Liver (tissue), 9 donors: ENCODE measurements around the gene MYRF. TPM values are rescaled to one million over a fixed set of nuclear protein-coding genes. Genes with fewer than 3 reads are reported as not detected.

Experiments
- DNase-seq: peaks from one replicate; pipeline ENCODE4 v3.0.0-alpha.2; 2017; ENCODE audit warnings: low spot score
- H3K27ac ChIP-seq, 2 donors: one replicate each; pipeline ENCODE4 v1.7.0; 2013; ENCODE audit warnings: inconsistent platforms in 2 of 2, low read length in 2 of 2, control low read depth in 1 of 2, low read depth in 1 of 2, mild to moderate bottlenecking in 1 of 2
- H3K27me3 ChIP-seq, 4 donors: one replicate each; pipeline versions ENCODE4 v1.6.1 to v1.7.0; 2013; ENCODE audit warnings: low read length in 3 of 4, inconsistent platforms in 1 of 4, mild to moderate bottlenecking in 1 of 4, moderate library complexity in 1 of 4; ENCODE audit not compliant: control insufficient read depth in 4 of 4, insufficient read depth in 4 of 4
- H3K36me3 ChIP-seq, 4 donors: one replicate each; pipeline versions ENCODE4 v1.6.1 to v1.7.0; 2013; ENCODE audit warnings: low read length in 3 of 4, mild to moderate bottlenecking in 3 of 4, low read depth in 1 of 4, moderate library complexity in 1 of 4; ENCODE audit not compliant: control insufficient read depth in 4 of 4, insufficient read depth in 3 of 4
- H3K4me1 ChIP-seq, 4 donors: one replicate each; pipeline versions ENCODE4 v1.6.1 to v1.7.0; 2013; ENCODE audit warnings: low read length in 3 of 4, mild to moderate bottlenecking in 3 of 4, moderate library complexity in 1 of 4; ENCODE audit not compliant: control insufficient read depth in 4 of 4, insufficient read depth in 4 of 4
- H3K4me3 ChIP-seq, 3 donors: one replicate each; pipeline versions ENCODE4 v1.6.1 to v1.7.0; 2013; ENCODE audit warnings: low read length in 3 of 3, control low read depth in 1 of 3, low read depth in 1 of 3, mild to moderate bottlenecking in 1 of 3
- H3K9ac ChIP-seq, 2 donors: one replicate each; pipeline ENCODE4 v1.7.0; 2013; ENCODE audit warnings: low read length in 2 of 2, mild to moderate bottlenecking in 2 of 2, moderate library complexity in 2 of 2, control low read depth in 1 of 2, low read depth in 1 of 2
- H3K9me3 ChIP-seq, 4 donors: one replicate each; pipeline versions ENCODE4 v1.6.1 to v1.7.0; 2013; ENCODE audit warnings: low read length in 3 of 4; ENCODE audit not compliant: control insufficient read depth in 4 of 4
- ATF3 ChIP-seq: IDR thresholded peaks from 2 replicates; pipeline ENCODE4 v1.6.1; 2016; ENCODE audit warnings: antibody characterized with exemption
- CTCF ChIP-seq: fragments of 150-350 bp; IDR thresholded peaks from 2 replicates; pipeline ENCODE4 v1.5.1; 2017; ENCODE audit warnings: improper control_type of control experiment, low read depth, low read length; ENCODE audit not compliant: missing input control
- EGR1 ChIP-seq, 2 donors: IDR thresholded peaks; 2 replicates each; pipeline ENCODE4 v1.6.1; 2016 to 2018; ENCODE audit warnings: antibody characterized with exemption in 2 of 2, low read depth in 2 of 2
- FOXA1 ChIP-seq: IDR thresholded peaks from 2 replicates; pipeline ENCODE4 v1.6.1; 2016; ENCODE audit warnings: antibody characterized with exemption
- FOXA2 ChIP-seq: IDR thresholded peaks from 2 replicates; pipeline ENCODE4 v1.6.1; 2016; ENCODE audit warnings: antibody characterized with exemption
- GABPA ChIP-seq, 2 donors: IDR thresholded peaks in 1 of 2; conservative IDR thresholded peaks in 1 of 2; 2 replicates each; pipeline ENCODE4 v1.6.1; 2016; ENCODE audit warnings: antibody characterized with exemption in 2 of 2, mild to moderate bottlenecking in 1 of 2, moderate library complexity in 1 of 2
- HNF4A ChIP-seq, 2 donors: conservative IDR thresholded peaks; 2 replicates each; pipeline ENCODE4 v1.6.1; 2016; ENCODE audit warnings: antibody characterized with exemption in 2 of 2, mild to moderate bottlenecking in 2 of 2
- HNF4G ChIP-seq: IDR thresholded peaks from 2 replicates; pipeline ENCODE4 v1.6.1; 2016; ENCODE audit warnings: antibody characterized with exemption
- JUND ChIP-seq, 2 donors: IDR thresholded peaks; 2 replicates each; pipeline ENCODE4 v1.6.1; 2016; ENCODE audit warnings: antibody characterized with exemption in 2 of 2
- MAX ChIP-seq: IDR thresholded peaks from 2 replicates; pipeline ENCODE4 v1.6.1; 2016; ENCODE audit warnings: antibody characterized with exemption
- NR2F2 ChIP-seq: IDR thresholded peaks from 2 replicates; pipeline ENCODE4 v1.6.1; 2016; ENCODE audit warnings: antibody characterized with exemption
- RAD21 ChIP-seq, 2 donors: IDR thresholded peaks; 2 replicates each; pipeline ENCODE4 v1.6.1; 2016; ENCODE audit warnings: antibody characterized with exemption in 2 of 2, mild to moderate bottlenecking in 2 of 2
- REST ChIP-seq: IDR thresholded peaks from 2 replicates; pipeline ENCODE4 v1.6.1; 2016; ENCODE audit warnings: antibody characterized with exemption, mild to moderate bottlenecking
- RXRA ChIP-seq, 2 donors: IDR thresholded peaks; 2 replicates each; pipeline ENCODE4 v1.6.1; 2017 to 2018; ENCODE audit warnings: antibody characterized with exemption in 2 of 2, mild to moderate bottlenecking in 1 of 2
- SP1 ChIP-seq: IDR thresholded peaks from 2 replicates; pipeline ENCODE4 v1.6.1; 2018; ENCODE audit warnings: antibody characterized with exemption, mild to moderate bottlenecking
- TAF1 ChIP-seq: conservative IDR thresholded peaks from 2 replicates; pipeline ENCODE4 v1.6.1; 2016; ENCODE audit warnings: antibody characterized with exemption, mild to moderate bottlenecking
- YY1 ChIP-seq: IDR thresholded peaks from 2 replicates; pipeline ENCODE4 v1.6.1; 2016; ENCODE audit warnings: antibody characterized with exemption, mild to moderate bottlenecking
- ZBTB33 ChIP-seq: IDR thresholded peaks from 2 replicates; pipeline ENCODE4 v1.6.1; 2016; ENCODE audit warnings: antibody characterized with exemption
- WGBS: extraction: QIAGEN DNeasy Blood & Tissue Kit; methylation state at CpG from one replicate; pipeline ENCODE4 v1.1.7; 2013; 5-methylcytosine and 5-hydroxymethylcytosine counted together
- polyA plus RNA-seq, 2 donors: library from polyadenylated mRNA; stranded (reverse) in 1 of 2; unstranded in 1 of 2; fragments of 200-250 nt in 1 of 2; fragments of >200 nt in 1 of 2; fragmentation: Nextera tagmentation in 1 of 2; extraction: Ambion mirVana in 1 of 2; gene quantifications; one replicate each; pipeline versions ENCODE4 v1.2.1 to v1.2.3, GENCODE V29; 2013 to 2015
- total RNA-seq, 2 donors: library from RNA; depleted of rRNA; stranded (reverse); fragments of >200 nt; gene quantifications; one replicate each; pipeline ENCODE4 v1.2.3, GENCODE V29; 2014
- donor health status: healthy.
- donor health status: healthy.
- donor health status: healthy.
- donor health status: healthy.
- donor health status: healthy.

The MYRF gene
- total and polyA plus RNA-seq, 4 donors: 3.5 to 6.5 (median 4.4) TPM

- no peak for DNase-seq
- Histone ChIP-seq H3K4me1 (peaks cover 12 to 29% (median 19%) of the 10 kb centered on the region in 4 donors), H3K9ac (no peak overlapping the region), H3K27ac (no peak overlapping the region), H3K4me3 (no peak overlapping the region), H3K9me3 (no peaks in the 10 kb centered on the region), H3K36me3 (no peaks in the 10 kb centered on the region), H3K27me3 (no peaks in the 10 kb centered on the region)
- TF ChIP-seq FOXA1 (no peak), TAF1 (no peak), ZBTB33 (no peak), EGR1 (IDR thresholded peaks at IDR 0.05; ENCODE audit: low read depth in 2 of 2) (no peak), RXRA (IDR thresholded peaks at IDR 0.05) (no peak), REST (no peak), FOXA2 (no peak), HNF4G (no peak), JUND (IDR thresholded peaks at IDR 0.05) (no peak), HNF4A (conservative IDR thresholded peaks at IDR 0.05) (no peak), NR2F2 (no peak), GABPA (IDR thresholded peaks at IDR 0.05 in 1 of 2, conservative IDR thresholded peaks at IDR 0.05 in 1 of 2) (no peak), ATF3 (no peak), MAX (no peak), SP1 (no peak), YY1 (no peak), CTCF (no peak), RAD21 (IDR thresholded peaks at IDR 0.05) (no peak)
- 88% methylated on average over 7 of the region's 7 CpGs for WGBS
Measured at GRCh38 chr11:61771985-61772455, 19.6 kb downstream of the MYRF start.
